ENCODE data around the gene GCNT3. TPM values are rescaled to one million over a fixed set of nuclear protein-coding genes. Genes with fewer than 3 reads are reported as not detected.

Gene GCNT3
- total and polyA plus RNA-seq, 2 of the 8 experiments (the other 6 are each of a cell fraction or from before 2014, with no cell fraction given) = not detected

DNA sequence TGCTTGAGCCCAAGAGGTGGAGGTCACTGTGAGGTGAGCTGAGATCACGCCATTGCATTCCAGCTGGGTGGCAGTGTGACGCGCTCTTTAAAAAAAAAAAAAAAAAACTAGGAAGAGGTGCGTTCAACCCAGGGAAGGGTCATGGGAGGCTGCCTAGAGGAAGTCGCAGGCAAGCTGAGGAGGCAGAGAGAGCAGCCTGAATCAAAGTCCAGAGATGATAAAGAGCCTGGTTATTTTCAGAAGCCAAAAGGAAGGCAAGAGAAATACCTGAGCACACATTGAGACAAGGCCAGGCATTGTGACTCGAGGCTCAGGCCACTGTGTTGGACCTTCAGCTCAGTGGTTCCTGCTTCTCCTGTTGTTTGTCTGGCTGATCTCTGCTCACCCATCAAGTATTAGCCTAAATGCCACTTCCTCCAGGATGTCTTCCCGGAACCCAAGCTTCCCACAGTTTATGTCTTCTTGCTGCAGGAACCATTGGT, 16.1 kb upstream of the GCNT3 start (continued):
- no peak for TF ChIP-seq CREB1 (IDR thresholded peaks at IDR 0.05)
- TF ChIP-seq KDM5A (IDR thresholded peaks at IDR 0.05; ENCODE audit: low read length) = no peak
